Measurements from ENCODE around the gene SMIM21.

Gene SMIM21

DNA sequence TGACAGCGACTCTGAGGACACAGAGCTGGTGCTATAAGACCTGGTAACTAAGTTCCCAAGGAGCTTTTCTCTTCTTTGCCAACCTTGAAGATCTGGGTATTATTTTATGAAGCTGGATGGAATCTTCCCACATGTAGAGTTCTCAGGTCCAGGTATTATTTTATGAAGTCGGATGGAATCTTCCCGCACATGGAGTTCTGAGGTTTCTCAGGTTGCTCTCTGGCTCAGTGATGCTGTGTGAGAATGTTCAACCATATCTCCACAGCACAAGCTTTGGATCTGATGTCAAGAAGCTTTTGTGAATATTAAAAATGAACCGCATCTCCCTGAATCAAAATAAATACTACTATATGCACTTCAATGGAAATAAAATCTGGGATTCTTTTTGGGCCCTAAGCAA, at the start of gene SMIM21:
Gene SMIM21, minus strand, starts transcription at position 101 of the 400 bp plus-strand sequence. CDS start 140 bp downstream, outside the sequence.
- no peak for DNase-seq

DNA sequence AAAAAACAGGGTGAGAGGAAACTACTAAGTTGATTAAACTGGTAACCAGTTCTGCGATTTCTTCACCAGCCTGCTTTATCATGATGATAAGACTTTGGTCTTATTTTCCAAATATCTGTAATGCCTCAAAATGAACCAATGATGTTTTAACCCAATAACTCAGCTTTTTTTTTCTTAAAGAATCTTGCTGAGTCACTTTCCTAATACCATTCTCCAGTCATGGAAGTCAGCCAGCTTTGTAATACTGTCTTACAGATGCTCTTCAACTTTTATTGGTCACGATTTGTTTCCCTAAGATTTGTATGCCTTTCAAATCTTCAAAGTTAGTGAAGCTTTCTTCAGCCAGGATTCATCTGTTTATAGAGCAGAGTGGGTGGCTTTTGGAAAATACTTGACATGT, 47.7 kb upstream of the SMIM21 start:
- no peak for DNase-seq

DNA sequence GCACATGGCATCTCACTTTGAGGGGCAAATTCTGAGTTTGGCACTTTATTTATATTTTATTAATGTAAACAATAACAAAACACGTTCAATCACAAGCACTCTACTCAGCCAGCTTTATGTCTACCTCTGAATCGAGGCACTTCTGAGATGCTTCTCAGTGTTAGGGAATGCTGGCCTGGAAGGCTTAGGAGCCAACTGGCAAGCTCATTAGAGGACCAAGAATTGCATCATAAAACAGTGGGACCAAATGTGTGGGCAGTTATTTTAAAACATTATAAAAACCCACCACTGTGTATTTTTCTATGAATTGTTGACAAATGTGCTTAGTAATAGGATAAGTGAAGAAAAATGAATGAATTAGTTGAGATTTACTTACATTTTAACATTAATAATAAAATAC, 46.8 kb upstream of the SMIM21 start:
- no peak for DNase-seq

DNA sequence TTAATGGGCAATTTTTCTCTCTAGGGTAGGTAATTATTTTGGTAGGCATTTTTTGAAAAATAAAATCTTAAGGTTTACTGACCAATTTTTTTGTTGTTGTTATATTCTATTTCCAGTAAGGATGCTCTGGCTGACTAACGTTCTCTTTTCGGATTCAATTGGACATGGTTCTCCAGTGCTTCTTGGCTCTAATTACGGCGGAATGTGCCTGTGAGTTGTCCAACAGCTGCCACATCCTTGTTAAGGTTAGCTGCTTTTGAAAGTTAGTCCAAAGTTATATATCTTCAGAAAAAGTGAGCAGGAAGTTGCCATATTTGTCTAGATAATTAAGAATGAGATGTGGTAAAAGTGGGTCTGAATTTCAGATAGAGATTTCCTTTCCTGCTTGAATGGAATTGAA, 45.8 kb upstream of the SMIM21 start:
- no peak for DNase-seq

DNA sequence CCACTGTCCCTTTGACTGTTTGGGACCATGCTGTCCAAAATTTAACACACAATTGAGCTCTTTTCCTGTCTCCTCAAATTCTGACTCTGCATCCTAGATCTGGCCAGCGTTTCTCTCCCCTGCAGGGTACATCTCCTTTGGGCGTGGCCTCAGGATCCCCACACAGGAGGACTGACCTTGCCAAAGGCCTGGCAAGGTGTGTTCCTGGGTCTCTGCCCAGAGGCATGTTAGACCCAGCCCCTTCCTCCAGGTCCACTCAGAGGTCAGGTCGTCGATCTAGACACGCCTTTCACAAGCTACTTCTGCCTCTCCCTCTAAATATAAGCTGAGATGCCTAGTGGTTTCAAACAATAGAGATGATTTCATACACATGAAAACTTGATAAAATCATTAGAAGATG, 45.4 kb upstream of the SMIM21 start:
- DNase-seq = no peak

DNA sequence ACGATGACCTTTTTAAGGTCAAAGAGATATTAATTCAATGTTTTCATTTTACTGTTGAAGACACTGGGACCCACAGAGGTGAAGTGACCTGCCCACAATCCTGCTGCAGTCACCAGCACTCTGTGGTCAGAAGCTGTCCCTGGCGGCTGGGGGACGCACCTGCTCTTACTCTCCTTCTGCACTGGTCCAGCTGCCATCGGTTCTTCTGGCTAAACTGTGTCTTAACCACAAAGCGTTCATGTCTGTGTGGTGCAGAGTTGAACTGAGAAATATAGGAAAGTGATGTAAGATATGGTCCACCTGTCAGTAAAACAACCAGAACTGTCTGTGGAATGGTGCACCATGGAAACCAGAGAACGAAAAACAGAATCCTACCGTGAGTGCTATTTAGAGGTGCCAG, 44.9 kb upstream of the SMIM21 start:
- DNase-seq = peak; percentile 16

DNA sequence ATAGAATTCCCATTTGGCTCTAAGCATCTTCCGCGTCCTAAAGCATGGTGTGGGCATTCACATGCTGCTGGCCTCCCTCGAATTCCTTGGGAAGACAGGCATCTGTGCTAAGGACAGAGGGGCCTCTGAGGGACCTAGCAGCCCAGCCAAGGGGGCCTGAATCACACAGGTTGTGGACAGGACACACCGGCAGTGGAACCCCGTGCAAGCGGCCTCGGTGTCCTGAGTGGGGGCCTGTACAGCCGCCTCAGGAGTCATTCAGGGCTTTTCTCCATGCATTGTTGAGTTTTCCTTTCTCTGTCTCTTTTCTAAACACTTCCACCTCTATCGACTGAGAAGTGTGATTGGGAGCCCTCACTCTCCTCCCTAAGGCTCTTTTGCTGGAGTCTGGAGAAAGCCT, 44.3 kb upstream of the SMIM21 start:
- no peak for DNase-seq

DNA sequence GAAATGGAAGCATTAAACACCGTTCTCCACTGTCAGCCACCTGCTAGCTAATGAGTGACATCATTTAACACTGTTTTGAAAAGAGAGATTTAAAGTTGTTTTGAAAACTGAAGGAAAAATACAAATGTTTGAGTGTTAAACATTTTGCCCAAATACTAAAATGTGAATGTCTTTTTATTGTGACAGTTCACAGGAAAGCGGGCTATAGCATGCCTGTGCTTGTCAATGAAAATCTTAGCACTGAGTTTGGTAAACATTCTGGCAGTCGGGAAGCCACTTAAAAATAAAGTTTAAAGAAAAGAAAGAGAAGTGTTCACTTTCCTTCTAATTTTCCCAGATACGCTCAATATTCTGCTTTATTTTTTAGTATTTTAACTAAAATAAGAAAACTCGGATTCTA, 40.3 kb upstream of the SMIM21 start:
- no peak for DNase-seq

DNA sequence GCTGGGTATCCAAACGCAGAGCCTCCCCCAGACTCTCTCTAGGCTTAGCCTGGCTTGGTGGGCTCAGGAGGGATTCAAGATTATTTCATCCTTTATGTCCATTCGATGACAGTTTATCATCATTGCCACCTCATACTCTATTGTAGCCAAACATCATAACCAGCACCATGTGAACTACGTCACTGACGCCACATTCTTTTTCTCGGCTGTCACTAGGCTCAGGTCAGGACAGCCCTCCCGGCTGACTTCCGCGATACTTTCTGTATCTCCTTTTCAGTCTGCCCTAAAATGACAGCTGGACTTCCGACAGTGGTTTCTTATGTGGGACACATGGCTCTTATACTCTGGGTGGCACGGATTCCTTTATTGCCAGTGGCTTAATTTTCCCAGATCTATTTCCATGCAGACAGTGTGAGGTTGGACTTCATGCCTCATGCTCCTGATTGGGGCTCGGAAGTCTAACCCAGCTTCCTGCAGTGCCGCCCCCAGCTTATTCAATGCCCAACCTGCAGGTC, 39.8 kb upstream of the SMIM21 start:
- no peak for DNase-seq

DNA sequence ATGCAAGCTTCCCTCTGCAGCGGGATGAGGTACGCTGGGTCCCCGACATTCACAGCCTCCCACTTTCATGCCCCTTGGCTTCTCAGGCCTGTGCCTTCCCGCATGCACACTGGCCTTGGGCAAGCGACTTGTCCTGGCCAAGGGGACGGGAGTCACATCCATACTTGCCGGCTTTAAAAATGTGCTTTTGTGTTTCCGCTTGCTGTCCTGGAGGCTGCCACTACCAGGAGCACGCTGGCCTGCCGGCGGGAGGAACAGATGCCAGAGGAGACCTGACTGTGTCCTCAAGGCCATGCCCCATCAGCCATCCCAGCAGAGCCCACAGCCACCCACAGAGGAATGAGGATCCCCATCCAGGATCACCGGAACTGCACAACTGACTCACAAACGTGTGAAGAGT, 36.9 kb upstream of the SMIM21 start:
- no peak for DNase-seq

DNA sequence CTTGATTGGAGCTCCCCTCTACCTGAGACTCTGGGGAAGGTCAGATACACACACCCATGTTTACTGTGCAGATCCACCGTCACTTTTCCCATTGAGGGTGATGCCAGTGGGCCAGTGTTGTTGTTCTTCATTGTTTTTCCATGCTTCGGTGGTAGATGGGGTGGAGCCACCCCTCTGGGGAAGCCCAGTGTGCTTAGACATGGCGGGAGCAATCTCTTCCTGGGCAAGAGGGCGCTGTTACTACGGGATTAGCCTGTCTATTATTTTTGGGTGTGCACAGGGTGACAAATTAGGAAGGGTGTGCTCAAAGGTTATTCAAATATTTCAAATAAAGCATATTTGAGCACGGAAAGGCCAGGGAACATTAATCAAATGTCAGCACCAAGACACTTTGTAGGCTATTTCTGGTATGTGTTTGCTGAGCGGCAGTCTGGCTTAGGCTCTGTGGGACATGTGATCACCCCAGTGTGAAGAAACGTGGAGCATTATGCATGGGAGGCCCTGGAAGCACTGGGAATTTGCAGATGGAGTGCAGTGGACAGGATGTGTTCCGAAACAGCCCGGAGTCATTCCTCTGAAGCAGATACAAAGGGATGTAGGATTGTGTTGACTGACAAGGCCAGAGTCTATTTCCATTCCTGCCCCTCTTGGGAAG, 34.8 kb upstream of the SMIM21 start:
- no peak for DNase-seq

DNA sequence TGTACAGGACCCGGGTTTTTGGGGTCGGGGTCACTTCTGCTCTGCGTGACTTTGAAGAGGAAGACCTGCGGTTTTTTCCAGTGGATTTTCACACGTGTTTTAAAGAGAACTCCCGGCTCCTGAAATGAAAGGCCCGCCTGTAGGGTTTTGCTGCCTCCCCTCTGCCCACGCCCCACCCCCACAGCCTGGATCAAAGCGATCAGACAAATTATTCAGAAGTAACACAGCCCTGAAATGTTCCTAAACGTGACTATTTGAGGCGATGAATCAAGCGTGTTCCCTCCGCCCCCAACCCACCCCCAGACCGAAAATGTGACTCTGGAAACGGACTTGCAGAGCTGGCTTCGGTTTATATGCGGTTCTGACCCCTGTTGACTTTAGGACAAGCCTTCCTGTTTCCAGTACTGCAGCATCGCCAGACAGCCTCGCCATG, 28.7 kb upstream of the SMIM21 start:
- no peak for DNase-seq

DNA sequence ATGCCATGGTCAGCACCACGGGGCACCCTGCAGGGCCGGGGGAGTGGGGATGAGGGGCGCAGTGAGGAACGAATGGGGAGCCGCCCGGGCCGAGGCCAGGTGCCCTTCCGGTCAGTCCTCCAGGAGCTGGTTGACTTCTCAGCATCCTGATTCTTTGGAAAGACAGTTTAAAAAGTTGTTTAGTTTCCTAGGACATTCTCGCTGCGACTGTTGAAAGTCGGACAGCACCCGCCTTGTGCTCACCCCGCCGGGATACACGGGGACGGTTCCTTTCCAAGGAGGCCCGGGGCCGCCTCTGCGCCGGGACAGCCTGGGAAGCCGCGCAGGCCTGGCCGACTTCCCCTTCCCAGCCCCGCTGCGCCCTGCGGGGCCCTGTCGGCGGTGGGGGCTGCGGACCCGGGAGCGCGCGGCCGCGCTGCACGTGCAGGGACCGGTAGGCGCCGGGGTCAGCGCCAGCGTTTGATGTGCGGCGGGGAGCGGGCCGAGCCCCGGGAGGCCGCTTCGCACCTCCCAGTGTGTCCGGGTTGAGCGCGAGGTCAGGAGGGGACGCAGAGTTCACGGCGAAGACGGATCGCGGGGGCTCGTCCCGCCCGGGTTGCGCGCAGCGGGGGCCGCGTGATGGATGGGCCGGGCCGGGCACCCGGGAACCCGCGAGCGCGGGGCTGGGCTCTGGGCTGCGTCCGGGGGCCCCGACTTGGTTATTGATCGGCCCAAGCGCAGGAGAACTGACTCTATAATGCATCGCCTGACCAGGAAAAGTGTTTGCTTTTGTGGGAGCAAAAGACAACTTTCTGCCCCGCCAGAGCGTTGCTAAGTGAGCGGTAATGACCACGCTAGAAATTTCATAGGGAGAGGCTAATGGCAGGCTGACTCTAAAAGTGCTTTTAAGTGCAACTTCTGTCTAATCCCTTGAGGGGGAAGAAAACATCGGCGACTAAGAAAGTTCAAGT, 28.0 kb upstream of the SMIM21 start:
- DNase-seq = no peak

DNA sequence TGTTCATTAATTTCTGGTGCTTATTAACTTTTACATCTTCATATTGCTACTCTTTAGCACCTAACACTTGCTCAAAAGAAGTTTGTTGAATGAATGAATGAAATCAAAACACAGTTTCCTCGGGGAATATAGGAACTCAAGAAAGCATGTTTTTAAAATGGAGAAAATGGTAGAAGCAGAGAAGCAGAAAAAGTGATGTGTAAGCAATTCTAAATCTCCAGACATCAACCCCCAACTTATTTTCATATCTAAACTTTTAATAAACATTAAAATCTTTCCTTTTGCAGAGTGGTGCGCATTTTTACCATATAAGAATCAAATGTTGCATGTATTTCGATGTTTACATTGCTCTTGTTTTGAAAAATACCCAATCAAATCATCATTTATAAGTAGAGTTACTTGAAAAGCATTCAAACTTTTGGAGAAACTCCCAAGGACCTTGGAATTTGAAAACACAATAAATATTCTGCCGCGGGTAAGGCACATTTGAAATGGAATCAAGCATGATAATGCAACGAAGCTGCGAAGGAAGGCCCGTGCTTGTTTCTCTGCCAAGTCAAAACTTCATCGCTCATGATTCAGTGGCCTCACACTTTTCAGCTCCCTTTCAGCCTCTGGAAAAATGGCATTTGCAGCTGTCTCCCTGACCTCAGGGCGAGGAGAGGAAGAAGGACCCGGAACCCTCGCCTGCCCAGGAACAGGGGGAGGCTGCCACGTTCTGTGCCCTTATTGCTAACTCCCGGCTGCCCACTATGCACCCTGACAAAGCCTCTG, 26.7 kb upstream of the SMIM21 start:
- no peak for DNase-seq

DNA sequence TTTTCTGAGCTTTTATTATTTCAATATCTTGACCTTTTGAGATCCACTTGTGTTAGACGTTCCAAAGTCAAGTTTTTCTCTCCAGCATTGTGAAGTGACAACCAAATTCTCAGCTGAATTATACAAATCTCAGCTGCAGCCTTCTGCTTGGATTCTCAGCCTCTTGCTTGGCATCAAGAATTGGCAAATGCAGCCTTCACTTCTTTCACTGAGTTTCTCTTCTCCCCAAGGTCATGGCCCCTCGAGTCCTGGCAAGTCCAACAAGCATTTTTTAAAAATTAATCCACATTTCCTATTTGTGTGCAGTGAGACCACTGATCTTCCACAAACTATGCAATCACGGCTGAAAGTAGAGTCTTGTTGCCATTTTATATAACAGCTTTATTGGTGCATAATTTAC, 23.4 kb upstream of the SMIM21 start:
- DNase-seq = no peak

DNA sequence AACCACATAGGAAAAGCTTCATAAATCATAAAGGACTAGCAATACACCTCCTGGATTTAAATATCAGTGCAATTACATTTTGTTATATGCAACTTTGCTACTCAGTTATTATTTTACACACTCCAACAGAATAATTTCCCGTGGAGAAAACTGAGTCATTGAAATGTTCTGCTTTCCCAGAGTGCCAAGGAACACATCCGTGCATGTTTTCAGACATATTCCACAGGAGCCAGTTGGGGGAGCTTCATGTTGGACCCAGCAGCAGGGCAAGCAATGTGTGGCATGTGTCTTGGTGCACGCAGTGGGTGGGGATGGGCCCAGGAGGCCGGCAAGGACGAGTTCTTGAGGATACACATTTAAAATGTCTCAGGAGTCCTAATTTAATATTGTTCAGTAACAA, 14.4 kb upstream of the SMIM21 start:
- DNase-seq = no peak

DNA sequence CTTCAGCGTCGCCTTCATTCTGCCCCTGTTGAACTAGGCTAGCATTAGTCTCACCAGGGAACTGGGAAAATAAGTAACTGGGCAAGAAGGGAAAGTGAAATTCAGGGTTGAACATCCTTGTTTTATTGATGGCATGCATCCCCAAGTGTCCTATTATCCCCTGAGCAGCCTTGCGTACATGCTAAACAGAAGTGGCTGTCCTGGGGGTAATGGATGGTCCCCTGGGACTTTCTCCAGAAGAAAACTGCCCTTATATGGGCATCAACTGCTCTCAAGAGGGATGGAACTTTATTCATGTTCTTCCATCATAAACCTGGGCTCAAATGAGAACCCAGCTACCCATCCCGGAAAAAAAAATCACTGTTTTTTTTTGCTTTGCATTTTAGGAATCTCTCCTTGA, 11.8 kb upstream of the SMIM21 start:
- DNase-seq = no peak

DNA sequence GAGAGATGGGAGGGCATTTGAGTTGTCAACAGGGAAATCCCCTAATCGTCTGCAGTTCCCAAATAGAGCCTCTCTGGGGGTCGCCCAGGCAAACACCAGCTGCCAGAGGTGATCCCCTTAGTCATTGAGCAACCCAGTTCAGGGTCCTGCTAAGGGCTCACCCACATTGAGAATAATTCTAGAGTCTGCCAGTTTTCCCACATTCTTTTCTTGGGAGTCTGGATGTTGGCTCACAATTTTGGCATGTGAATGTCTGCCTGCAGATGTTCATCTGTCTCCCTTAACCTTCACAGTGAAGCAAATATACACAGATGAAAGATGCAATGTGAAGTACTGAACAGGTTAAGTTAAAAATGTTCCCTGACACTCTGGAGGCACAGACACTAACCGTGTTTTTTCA, 11.4 kb upstream of the SMIM21 start:
- DNase-seq = no peak

DNA sequence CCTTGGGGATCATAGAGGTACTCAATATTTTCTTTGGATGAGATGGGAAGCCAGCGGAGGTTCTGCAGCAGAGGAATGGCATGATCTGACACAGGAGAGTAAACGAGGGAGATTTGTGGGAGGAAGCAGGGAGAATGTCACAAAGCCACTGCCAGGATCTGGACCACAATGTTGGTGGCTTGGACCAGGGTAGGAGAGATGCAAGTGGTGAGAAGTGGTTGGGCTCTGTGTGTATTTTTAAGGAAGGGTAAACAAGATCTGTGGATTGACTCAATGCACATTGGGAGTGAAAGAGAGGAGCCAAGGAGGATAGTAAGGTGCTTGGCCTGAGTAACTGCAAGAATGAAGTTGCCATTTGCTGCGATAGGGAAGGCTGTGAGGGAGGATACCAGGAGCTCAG, 10.5 kb upstream of the SMIM21 start:
- DNase-seq = no peak

DNA sequence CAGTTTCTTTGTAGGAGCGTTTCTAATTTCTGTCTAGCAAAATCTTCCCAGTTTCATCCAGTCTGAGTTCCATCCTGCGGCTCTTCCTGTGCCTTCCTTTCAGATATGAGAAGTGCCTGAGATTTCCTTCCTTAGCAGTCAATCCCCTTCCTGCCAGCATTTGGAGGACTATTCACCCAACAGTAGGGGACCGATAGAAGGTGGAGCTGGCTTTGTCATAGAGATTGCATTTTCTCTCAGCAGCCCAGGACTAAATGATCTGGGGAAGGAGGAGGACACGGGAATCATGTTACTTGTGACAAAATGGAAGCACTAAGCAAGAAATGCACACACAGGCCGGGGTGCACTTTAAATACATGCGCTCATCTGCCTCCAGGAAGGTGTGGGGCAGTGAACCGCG, 5.6 kb upstream of the SMIM21 start:
- no peak for DNase-seq

DNA sequence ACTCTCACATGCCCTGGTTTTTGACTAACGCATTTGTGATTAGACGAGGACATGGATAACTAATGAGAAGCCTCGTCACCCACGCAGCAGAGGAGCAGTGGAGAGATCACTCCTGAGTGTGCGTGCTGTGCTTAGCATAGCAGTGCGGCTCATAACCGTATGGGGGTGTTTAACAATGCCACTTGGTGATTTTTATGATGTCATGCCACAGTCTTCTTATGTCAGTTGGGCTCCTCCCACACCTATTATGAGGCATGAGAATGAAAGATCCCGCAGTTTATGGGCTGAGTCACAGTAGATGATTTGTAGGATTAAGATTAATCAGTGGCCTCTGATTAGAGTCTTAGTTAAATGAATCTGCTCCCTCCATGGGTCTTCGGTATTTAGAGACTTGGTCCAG, 2.5 kb upstream of the SMIM21 start:
- no peak for DNase-seq

DNA sequence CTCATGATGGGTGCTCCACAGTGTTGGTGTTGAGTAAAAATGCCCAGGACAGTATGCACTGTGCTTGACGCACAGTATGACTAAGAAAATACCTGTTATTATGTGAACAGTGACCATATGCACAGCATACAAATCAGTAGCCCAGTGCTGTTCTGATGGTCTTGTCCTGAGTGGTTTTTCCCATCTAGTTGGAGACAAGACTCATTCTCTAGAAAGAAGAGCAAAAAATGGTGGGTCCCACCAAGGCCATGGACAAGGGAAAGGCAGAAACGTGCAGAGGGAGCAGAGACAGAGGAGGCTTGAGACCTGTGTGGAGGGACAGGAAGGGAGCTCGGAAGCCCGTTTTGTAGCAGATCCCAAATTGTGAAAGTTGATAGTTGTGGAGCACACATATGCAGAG, 987 bp upstream of the SMIM21 start:
- no peak for DNase-seq

DNA sequence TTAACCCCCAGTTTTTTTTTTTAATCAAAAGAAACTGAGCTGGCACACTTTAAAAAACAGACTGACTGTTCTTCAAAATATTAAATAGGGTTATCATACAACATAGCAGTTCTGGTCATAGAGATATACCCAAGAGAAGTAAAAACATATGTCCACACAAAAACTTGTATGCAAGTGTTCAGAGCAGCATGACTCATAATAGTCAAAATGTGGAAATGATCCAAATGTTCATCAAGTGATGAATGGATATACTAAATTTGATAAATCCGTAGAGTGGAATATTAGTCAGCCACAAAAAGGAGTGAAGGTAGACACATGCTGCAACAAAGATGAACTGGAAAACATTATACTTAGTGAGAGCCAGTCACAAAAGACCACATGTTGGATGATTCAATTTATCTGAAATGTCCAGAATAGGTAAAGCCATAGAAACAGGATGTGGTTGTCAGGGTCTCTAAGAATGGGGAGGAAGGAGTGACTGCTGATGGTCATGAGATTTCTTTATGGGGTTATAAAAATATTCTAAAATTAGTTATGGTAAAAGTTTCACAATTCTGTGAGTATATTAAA, 5.1 kb downstream of the SMIM21 start:
- DNase-seq = peak; percentile 81
